ENCODE measurements around the gene PLK3. TPM values are rescaled to one million over a fixed set of nuclear protein-coding genes. Genes with fewer than 3 reads are reported as not detected.
A peak's percentile ranks its signal among the peaks of the same experiment; 100 is the strongest.
"Not testable (repeated sequence)": the region's sequence is repeated elsewhere in the genome, so short reads cannot be mapped to it uniquely, and the experiment has no call there.

PLK3 gene
- total and polyA plus RNA-seq, 8 donors, result 6.1 to 35.3 (median 12.9) TPM

- Histone ChIP-seq H3K36me3 (no peaks in the 10 kb centered on the region), H3K4me3 (no peak overlapping the region), H3K27ac (no peak overlapping the region), H3K27me3 (no peaks in the 10 kb centered on the region), H3K9me3 (no peaks in the 10 kb centered on the region), H3K4me1 (no peaks in the 10 kb centered on the region)
- ATAC-seq (no peak), FAIRE-seq (no peak), DNase-seq (peak in 2 of 6 donors; percentile 13 to 27)
- WGBS, 2 donors, result 82 to 83% methylated on average over 9 of the region's 9 CpGs
- intact Hi-C loops (cut with DNase I), result loop anchor here in 1 of 3 donors (10.0 kb wide), 1 partner anchor 512 kb away; no protein-coding TSS in a partner anchor
- no peak for TF ChIP-seq CTCF (IDR thresholded peaks at IDR 0.05)
Measured at GRCh38 chr1:44792736-44793502, 7.3 kb upstream of the PLK3 start.

- intact Hi-C loops (cut with DNase I), result loop anchor here in 1 of 3 donors (10.0 kb wide), 1 partner anchor 507 kb away; no protein-coding TSS in a partner anchor
- not testable (repeated sequence) for H3K27me3 ChIP-seq, H3K9me3 ChIP-seq, H3K4me3 ChIP-seq, FAIRE-seq, ATAC-seq, H3K27ac ChIP-seq, H3K36me3 ChIP-seq
- 80 to 87% methylated on average over 8 of the region's 8 CpGs for WGBS, 2 donors
- peak in 2 of 6 donors; percentile 11 to 14 for DNase-seq
- H3K4me1 ChIP-seq, result peaks cover 0 to 15% (median 3%) of the 10 kb centered on the region in 3 donors
Measured at GRCh38 chr1:44797886-44798285, 2.3 kb upstream of the PLK3 start.

- no peak for ATAC-seq
- H3K4me3 ChIP-seq, result no peak overlapping the region
- peak in 4 of 6 donors; percentile 39 to 56 (median 50) for DNase-seq
- peaks cover 0 to 7% (median 2%) of the 10 kb centered on the region in 3 donors for H3K36me3 ChIP-seq
- TF ChIP-seq CTCF (IDR thresholded peaks at IDR 0.05), result no peak
- FAIRE-seq, result no peak
- H3K9me3 ChIP-seq, result no peaks in the 10 kb centered on the region
- H3K27me3 ChIP-seq, result no peaks in the 10 kb centered on the region
- intact Hi-C loops (cut with DNase I), result loop anchor here in 1 of 3 donors (10.0 kb wide), 1 partner anchor 506 kb away; no protein-coding TSS in a partner anchor
- WGBS, 2 donors, result 78 to 83% methylated on average over 10 of the region's 10 CpGs
- peaks cover 0 to 15% (median 3%) of the 10 kb centered on the region in 3 donors for H3K4me1 ChIP-seq
- H3K27ac ChIP-seq, result peak overlapping the region; percentile 87 to 95 (median 92)
Measured at GRCh38 chr1:44798481-44799365, 1.5 kb upstream of the PLK3 start.

GRCh38 chr1:44801491-44802305 lies 1.5 kb downstream of the PLK3 start:
- Histone ChIP-seq H3K27me3 (no peaks in the 10 kb centered on the region), H3K4me3 (peak overlapping the region in 2 of 4 donors; percentile 79 to 93), H3K9me3 (no peaks in the 10 kb centered on the region), H3K27ac (no peak overlapping the region), H3K4me1 (peaks cover 6 to 24% (median 9%) of the 10 kb centered on the region in 3 donors), H3K36me3 (peaks cover 0 to 32% (median 10%) of the 10 kb centered on the region in 3 donors)
- no peak for TF ChIP-seq CTCF (IDR thresholded peaks at IDR 0.05)
- no peak for ATAC-seq
- intact Hi-C loops (cut with DNase I), result no loop called here
- FAIRE-seq, result no peak
- DNase-seq, result peak in 4 of 6 donors; percentile 35 to 75 (median 44)
- WGBS, 2 donors, result 79 to 84% methylated on average over 13 of the region's 13 CpGs

All from pancreas (tissue), 10 donors.